NCI-H2081 (cell line): Measurements from ENCODE around the gene TNRC6A.
"Not testable (repeated sequence)": the region's sequence is repeated elsewhere in the genome, so short reads cannot be mapped to it uniquely, and the experiment has no call there.

Source experiments
- DNase-seq, 2 experiments: peaks; one replicate each; lab custom pipeline; 2025; lab: John Stamatoyannopoulos, UW

TNRC6A gene

DNA sequence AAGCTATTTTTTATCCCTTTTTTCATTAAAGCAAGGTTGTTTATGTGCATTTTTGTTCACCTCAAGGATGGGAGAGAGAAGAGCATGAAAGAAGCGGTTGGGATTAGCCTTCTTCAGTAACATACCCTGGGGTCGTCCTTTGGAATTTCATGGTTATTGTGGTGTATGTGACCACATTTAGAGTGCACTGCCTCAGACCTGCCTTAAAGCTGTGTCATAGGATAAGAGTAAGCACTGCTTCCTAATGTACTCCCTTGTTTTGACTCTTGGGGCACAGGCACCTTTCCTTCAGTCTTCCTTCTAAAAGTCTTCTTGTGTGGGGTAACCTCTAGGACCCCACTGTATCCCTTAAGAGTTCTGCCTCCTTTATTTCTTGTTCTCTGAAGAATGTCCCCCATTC is 28.9 kb downstream of the TNRC6A start:
- no peak for DNase-seq

DNA sequence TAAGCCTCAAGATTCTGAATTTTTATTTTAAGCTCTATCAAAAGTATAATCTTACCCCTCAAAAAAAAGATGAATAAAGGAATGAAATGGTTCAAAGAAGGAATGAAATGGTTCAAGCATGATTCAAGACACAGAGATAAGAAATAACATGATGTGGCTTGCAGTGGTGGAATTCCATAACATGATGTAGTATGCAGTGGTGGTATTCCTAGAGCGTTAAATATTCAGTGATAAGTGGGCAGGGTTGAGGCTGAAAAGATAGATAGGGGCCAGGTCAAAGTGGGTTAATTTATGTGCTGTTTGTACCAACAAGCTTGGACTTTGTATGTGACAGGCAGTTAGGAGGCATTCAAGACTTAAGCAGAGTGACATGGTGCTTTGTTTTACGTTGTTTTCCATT is 29.6 kb downstream of the TNRC6A start:
- DNase-seq: no peak

DNA sequence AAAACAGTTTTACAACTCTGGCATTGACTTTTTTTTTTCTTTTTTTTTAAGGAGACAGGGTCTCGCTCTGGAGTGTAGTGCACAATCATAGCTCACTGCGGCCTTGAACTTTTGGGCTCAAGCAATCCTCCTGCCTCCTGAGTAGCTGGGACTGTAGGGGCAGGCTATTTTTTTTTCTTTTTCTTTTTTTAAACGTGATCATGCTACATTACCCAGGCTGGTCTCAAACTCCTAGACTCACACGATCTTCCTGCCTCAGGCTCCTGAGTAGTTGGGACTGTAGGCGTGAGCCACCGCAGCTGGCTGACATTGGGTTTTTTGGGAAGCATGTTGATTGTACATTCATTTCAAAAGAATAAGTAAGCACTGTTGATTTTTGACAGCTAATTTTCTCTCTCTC is 32.1 kb downstream of the TNRC6A start:
- DNase-seq: no peak

DNA sequence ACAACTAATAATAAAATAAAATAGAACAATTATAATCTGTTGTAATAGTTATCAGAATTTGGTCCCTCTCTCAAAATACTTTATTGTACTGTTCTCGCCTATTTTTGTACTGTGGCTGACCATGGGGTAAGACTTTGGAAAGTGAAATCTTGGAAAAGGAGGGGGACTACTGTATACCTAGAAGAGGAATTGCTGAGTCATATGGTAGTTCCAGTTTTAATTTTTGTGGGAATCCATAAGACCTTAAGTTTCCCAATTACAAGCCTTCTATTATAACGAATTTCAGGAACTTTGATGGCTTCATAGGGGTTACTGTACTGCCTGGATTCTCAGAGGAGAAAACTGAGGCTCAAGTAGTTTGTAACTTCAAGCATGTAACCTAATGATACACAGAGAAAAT is 35.5 kb downstream of the TNRC6A start:
- no peak for DNase-seq

DNA sequence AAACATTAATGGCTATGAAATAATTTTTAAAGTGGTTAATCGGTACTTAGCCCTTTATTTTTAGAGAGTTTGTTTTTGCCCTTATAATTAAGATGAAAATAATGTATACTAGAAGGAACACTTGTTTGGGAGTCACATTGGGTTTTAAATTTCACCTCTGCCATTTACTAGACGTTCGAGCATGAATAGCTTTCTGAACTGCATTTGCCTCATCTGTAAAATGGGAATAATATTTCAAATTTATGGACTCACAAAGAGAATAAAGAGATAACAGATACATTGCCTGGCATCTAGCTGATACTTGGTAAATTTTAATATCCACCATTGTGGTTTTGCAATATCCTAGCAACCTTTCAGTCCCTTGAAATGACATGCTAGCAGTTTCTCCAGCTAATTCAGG is 36.6 kb downstream of the TNRC6A start:
- DNase-seq: no peak

DNA sequence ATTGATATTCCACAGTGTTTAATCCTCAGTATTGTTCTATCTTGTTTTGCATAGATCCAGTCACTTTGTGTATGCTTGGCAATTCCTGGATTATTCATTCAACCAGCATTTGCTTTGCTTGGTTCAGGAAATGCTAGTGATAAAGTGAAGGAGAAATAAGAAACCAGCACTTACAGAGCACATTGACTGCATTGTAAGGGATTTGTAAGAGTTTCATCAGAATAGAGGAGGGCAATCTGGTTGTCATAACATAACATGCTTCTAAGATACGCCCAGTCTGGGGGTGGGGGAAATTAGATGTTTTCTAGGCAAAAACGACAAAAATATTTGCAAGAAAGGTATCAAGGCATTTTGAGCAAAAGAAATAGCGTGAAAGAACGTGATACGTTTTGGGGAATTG is 40.4 kb downstream of the TNRC6A start:
- DNase-seq: no peak

DNA sequence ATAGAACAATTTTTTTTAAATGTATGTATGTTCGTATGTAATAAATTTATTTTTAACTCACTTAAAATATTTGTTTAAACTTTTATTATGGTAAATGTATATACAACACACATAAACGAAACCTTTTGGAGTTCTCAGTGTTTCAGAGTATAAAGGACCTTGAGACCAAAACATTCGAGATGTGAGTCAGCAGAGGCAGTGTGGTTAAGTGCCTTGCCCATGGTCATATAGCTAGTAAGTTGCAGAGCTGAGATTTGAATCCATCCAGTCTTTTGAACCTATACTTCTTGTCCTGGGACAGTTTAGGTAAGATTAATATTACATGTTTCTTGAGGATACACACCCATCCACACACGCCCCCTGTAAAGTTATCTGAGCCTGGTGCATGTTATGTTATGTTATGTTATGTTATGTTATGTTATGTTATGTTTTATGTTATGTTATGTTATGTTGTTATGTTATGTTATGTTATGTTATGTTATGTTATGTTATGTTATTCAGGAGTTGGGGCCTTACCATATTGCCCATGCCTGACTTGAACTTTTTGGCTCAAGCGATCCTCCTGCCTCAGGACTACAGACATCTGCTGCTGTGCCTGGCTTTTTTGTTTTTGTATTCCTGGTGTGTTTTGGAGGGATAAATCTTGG is 41.8 kb downstream of the TNRC6A start:
- no peak for DNase-seq

DNA sequence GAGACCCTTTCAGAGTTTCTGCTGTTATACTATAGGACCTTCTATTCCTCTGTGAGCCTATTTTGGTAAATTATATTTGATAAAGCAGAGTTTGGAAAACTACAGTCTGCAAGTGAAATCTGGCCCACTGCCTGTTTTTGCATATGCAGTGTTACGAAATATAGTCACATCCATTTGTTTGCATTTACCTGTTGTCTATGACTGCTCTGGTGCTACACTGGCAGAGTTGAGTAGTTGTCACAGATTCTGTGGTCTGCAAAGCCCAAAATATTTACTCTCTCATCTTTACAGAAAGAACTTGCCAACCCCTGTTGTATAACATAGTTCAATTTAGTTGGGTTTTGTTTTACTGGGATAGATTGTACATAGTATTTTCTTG is 42.3 kb downstream of the TNRC6A start:
- no peak for DNase-seq

DNA sequence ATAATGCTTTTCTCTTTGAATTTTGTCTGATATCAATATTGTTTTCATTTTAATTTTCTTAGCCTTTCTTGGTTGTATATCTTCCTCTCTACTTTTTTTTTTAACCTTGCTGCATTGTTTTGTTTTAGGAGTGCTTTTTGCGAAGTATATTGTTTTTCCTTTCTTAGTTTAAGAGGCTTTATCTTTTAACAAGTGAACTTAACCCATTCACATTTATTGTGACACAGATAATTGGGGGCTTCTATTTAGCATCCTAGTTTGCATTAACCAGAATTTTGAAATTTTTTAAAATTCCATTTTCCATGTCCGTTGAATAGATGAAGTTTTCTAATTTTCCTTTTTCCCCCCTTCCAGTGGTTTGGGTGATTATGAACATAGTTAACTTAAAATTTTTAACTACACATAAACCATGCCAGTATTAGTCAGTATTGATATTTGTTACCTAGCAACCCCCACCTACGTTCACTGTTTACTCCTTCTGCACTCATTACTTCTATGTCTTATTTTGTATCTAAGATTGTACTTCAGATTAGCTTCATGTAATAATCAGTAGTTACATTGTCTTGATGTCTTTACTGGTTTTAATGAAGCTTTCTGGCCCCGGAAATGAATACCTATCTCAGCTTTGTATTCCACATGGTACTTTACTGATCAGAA is 44.4 kb downstream of the TNRC6A start:
- DNase-seq: no peak

DNA sequence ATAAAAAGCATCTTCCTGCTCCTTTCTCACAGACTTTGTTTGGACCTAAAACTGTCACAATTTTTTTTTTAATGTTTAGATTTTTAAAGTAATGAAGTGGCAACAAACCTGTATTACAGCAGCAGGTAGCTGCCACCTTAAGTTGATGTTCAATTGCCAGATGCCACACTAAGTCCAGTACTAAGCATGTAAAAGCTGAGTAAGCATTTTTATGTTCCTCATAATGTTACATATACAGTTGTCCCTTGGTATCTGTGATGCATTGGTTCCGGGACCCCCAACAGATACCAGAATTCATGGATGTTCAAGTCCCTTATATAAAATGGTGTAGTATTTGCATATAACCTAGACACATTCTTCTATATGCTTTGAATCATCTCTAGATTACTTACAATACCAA is 45.1 kb downstream of the TNRC6A start:
- no peak for DNase-seq

DNA sequence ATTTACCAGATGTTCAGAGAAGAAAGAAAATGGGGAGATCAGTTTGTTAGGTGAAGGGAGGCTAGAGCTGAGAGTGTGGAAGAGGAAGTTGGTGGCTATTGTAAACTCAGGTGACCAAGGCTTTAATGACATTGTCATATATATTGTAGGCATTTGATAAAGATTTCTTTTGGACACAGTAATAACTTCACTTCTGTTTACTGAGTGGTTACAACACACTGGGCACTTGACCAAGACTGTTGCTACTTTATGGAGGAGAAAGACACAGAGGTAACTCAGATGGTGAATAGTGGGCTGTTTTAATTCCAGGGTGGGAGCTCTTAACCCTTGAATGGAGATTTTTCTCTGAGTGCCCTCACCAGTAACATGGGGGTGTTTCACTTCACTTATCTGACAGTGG is 46.0 kb downstream of the TNRC6A start:
- DNase-seq: no peak

DNA sequence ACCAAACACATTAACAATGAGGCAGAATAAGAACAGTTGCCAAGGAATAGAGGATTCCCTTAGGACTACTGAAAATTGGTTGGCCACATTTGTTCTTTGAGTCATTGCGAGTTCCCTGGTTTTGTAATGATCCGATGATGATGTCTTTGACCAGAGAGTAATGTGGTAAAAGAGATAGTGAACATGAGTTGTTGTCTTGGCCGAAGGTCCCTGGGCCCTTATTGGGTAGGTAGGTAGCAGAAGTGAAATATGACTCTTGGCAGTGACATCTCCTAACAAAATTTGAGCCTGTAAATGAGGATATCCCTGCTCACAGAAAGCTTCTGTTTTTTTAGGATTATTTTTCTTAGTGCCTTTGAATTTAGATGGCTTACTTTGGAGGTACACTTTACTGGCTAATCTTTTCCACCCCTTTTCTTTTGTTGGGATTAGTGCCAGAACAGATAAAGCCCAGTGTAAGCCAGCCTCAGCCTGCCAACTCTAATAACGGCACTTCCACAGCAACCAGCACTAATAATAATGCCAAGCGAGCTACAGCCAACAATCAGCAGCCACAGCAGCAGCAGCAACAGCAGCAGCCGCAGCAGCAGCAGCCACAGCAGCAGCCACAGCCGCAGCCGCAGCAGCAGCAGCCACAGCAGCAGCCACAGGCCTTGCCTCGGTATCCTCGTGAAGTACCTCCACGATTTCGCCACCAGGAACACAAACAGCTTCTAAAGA is 47.2 kb downstream of the TNRC6A start:
- DNase-seq: no peak

DNA sequence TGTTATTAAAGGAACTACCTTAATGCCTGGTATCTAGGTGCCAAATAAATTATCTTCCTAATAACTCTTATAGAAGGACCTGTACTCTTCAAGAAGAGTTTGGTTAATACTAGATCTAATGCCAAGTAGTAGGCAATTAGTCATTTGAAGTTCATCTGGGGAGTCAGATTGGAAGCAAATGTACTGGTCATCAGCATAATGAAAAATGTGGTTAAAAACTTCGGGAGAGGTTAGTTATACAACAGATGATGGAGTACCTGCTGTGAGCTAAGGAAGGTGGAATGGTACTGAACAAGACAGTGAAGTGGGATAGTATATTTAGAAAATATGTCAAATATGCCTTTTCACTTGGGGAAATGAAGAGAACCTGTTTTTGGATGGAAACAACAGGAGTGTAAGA is 49.2 kb downstream of the TNRC6A start:
- DNase-seq: no peak

DNA sequence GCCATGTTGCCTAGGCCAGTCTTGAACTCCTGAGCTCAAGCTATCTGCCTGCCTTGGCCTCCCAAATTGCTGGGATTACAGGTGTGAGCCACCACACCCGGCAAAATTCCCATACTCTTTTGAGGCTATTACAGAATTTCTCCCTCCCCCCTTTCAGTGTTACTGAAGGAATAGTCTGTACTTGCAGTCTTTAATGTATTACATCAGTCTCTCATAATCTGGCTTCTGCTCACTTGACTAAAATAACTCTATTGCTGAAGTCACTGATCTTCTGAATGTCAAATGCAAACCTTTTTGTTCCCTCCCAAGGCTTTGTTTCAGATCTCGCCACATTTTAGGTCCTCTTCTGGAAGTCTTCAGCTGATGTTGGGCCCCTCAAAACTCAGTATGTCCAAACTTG is 51.8 kb downstream of the TNRC6A start:
- DNase-seq: no peak

DNA sequence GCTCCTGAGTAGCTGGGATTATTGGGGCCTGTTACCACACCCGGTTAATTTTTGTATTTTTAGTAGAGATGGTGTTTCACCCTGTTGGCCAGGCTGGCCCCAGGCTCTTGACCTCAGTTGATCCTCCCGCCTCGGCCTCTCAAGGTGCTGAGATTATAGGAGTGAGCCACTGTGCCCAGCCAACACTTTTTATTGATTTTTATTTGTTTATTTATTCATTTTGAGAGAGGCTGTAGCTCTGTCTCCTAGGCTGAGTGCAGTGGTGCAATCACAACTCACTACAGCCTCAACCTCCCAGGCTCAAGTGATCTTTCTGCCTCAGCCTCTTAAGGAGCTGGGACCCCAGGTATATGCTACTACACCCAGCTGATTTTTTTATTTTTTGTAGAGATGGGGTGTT is 54.7 kb downstream of the TNRC6A start:
- DNase-seq: no peak

DNA sequence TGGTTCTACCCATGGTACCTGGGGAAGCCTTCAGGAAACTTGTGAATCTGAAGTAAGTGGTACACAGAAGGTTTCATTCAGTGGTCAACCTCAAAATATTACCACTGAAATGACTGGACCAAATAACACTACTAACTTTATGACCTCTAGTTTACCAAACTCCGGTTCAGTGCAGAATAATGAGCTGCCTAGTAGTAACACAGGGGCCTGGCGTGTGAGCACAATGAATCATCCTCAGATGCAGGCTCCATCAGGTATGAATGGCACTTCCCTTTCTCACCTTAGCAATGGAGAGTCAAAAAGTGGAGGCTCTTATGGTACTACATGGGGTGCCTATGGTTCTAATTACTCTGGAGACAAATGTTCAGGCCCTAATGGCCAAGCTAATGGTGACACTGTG is 60.4 kb downstream of the TNRC6A start:
- DNase-seq: no peak

DNA sequence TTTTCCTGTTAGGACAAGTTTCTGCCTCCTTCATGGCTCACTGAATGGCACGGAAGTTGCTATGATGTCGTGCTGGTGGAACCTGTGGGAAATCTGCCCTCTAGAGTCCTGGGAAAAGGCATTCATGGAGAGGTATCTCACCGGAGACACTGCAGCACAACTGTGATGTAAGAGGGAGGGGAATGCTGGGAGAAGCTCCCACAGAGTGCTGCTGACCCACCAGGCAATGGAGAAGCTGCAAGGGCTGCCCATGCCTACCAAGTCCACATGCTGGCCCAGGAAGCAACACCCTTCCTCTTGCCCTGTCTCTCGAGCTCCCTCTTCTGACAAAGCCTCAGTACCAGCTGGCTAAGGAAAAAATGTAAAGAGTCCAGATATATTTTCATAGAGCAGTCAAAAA is 71.1 kb downstream of the TNRC6A start:
- DNase-seq: no peak

DNA sequence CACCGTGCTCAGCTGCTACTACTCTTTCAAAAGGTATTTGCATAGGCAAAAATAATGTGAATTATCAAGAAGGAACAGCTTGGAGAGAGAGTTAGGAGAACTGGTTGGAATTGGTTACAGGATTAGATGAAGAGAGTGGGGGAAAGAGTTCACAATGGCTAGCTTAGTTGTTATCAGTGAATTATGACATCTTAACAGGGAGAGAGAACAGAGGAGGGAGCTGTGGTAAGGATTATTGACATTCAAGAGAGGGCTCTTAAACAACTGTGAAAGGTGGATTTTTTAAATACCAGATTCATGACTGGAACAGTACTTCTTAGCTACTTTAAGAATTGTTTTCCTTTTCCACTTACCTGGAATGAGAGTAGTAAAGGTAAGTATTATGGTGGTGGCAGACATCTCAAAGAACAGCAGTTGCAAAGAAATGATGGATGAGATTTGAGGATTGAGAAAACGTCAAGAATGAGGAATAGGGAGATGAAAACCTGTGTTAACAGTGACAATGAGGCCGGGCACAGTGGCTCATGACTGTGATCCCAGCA is 72.4 kb downstream of the TNRC6A start:
- no peak for DNase-seq

DNA sequence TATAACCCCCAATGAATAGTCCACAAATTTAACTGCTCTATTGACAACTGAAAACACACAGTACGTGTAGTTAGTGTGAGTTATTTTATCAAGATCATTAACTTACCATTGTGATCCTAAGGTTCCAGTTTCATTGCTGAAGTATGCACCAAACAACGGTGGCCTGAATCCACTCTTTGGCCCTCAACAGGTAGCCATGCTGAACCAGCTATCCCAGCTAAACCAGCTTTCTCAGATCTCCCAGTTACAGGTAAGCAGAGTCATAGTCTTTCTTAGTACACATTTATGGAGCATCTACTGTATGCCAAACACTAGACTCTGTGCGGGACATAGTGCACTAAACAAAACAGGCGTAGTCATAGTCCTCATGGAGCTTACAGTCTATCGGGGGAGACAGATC is 76.0 kb downstream of the TNRC6A start:
- no peak for DNase-seq

DNA sequence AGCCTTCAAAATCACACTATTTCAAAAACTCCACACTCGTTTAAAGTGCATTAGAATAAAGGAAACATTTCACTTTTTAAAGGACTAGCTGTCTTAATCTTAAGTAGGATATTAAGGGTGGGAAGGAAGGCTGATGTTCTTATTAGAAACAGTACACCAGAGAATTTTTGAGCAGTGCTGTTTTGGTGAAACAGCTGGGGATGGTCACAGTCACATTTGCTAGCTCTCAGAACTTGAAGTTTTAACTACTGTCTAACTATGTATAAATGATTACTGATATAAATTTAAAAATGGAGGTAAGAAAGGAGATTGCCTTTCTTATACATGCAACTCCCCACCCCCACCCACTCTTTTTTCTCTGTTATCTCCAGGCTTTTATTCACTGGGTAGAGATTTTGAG is 77.8 kb downstream of the TNRC6A start:
- DNase-seq: no peak

DNA sequence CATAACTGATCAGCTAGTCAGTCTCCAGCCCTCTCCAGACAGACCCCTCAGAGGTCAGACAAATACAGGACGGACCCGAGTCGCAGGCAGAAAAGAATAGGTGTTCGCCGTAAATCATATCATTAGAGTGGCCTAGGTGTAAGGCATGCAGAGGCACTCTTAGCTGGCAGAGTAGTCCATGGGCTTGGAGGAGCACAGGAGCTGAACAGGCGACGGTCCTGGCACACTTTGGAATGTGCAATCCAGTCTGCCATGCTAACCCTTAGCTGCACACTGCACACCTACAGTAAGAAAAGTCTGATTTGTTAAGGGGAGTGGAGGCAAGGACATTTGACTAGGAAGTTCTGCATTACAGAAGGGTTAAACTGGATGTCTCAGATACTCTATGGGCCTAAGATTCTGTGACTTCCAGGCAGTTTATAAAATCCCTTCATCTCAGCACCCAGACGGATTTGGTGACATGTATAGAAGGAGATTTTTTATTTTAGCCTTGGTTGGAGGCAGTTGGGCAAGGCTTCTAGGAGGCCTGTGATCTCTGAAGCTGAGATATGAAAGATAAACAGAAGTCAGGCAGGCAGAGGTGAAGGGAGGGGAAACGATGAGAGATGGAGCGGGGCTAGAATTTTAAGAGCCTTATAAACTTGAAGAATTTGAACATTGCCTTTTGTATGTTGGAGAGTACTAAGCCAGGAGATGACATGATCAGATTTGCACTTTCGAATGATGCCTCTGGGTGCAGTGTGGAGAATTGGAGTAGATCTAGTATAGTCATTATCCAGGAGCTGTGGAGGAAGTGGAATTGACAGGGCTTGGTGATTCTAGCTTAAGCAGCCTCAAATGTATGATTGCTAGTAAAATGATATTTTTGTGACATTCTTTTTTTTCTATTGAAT is 81.7 kb downstream of the TNRC6A start:
- DNase-seq: no peak

DNA sequence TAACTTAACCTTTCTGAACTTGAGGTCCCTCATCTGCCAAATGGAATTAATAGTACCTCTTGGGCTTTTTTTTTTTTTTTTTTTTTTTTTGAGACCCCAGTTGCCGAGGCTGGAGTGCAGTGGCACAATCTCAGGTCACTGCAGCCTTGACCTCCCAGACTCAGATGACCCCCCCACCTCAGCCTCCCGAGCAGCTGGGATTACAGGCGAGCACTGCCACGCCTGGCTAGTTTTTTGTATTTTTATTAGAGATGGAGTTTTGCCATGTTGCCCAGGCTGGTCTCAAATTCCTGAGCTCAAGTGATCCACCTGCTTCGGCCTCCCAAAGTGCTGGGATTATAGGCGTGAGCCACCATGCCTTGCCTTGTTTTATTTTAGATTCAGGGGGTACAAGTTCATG is 83.4 kb downstream of the TNRC6A start:
- DNase-seq: not testable (repeated sequence)
